ENCODE results near the gene SPIN1.

SPIN1 gene

GRCh38 chr9:88379352-88379751, 8.9 kb upstream of the SPIN1 start:
- no peak for TF ChIP-seq TAF1 (IDR thresholded peaks at IDR 0.05; ENCODE audit: low read depth)
- TF ChIP-seq RAD21 (IDR thresholded peaks at IDR 0.05; ENCODE audit: low read depth), result no peak
- no peak for TF ChIP-seq CEBPB (IDR thresholded peaks at IDR 0.05)
- no peak for TF ChIP-seq FOXM1 (IDR thresholded peaks at IDR 0.05; ENCODE audit: borderline replicate concordance, low read depth)
- no peak for TF ChIP-seq USF1 (IDR thresholded peaks at IDR 0.05)
- TF ChIP-seq TCF12 (IDR thresholded peaks at IDR 0.05; ENCODE audit: low read depth), result no peak
- TF ChIP-seq EGR1 (IDR thresholded peaks at IDR 0.05), result no peak
- TF ChIP-seq CREB1 (IDR thresholded peaks at IDR 0.05; ENCODE audit: low read depth), result no peak
- TF ChIP-seq ZBTB7A (IDR thresholded peaks at IDR 0.05; ENCODE audit: low read depth), result no peak
- TF ChIP-seq REST (IDR thresholded peaks at IDR 0.05; ENCODE audit: low read depth), result no peak
- no peak for TF ChIP-seq TEAD4 (IDR thresholded peaks at IDR 0.05)
- TF ChIP-seq, protein P1, sequence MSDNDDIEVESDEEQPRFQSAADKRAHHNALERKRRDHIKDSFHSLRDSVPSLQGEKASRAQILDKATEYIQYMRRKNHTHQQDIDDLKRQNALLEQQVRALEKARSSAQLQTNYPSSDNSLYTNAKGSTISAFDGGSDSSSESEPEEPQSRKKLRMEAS (IDR thresholded peaks at IDR 0.05), result no peak
- TF ChIP-seq YY1 (IDR thresholded peaks at IDR 0.05; ENCODE audit: low read depth), result no peak

GRCh38 chr9:88380118-88380517, 8.1 kb upstream of the SPIN1 start:
- no peak for TF ChIP-seq EP300 (IDR thresholded peaks at IDR 0.05; ENCODE audit: borderline replicate concordance)
- no peak for TF ChIP-seq CREB1 (IDR thresholded peaks at IDR 0.05; ENCODE audit: low read depth)
- TF ChIP-seq, protein P1 (IDR thresholded peaks at IDR 0.05), result no peak
- TF ChIP-seq ZBTB7A (IDR thresholded peaks at IDR 0.05; ENCODE audit: low read depth), result no peak
- TF ChIP-seq REST (IDR thresholded peaks at IDR 0.05; ENCODE audit: low read depth), result no peak
- no peak for TF ChIP-seq FOXM1 (IDR thresholded peaks at IDR 0.05; ENCODE audit: borderline replicate concordance, low read depth)

DNA sequence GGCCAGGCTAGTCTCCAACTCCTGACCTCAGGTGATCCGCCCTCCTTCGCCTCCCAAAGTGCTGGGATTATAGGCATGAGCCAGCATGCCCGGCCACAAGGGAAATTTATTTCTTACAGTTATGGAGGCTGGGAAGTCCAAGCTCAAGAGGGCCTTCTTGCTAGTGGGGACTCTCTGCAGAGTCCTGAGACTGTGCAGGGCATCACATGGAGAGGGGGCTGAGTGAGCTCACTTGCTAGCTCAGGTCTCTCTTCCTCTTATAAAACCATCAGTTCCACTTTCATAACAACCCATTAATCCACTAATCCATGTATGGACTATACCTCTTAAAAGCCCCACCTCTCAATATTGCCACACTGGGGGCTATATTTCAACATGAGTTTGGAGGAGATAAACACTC, 5.1 kb upstream of the SPIN1 start:
- TF ChIP-seq RAD21 (IDR thresholded peaks at IDR 0.05; ENCODE audit: low read depth), result no peak
- TF ChIP-seq FOXM1 (IDR thresholded peaks at IDR 0.05; ENCODE audit: borderline replicate concordance, low read depth), result no peak
- no peak for TF ChIP-seq REST (IDR thresholded peaks at IDR 0.05; ENCODE audit: low read depth)
- no peak for TF ChIP-seq ZBTB7A (IDR thresholded peaks at IDR 0.05; ENCODE audit: low read depth)
- TF ChIP-seq, protein P1 (IDR thresholded peaks at IDR 0.05), result no peak

DNA sequence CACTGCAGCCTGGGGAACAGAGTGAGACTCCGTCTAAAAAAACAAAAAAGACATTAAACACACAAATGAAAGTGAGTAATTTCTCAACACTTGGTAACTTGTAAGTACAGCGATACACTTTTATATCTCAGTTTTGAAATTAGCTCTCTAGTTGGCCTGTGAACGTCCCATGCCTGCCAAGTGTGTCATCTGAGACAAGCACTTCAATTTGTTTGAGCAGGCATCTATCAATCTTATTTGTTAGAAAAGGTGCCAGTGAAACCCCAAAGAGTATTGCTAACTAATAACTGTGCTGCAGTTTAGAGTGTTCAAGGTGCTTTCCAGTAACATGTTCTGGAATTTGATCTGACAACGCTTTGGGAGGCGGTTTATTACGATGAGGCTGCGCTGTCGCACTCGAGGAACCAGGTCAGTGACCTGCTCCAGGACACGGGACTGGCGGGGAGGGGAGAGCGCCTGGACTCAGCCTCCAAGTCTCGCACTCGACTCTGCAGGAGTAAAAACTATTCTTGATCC, 1.1 kb upstream of the SPIN1 start:
- TF ChIP-seq EGR1 (IDR thresholded peaks at IDR 0.05) (no peak), NFIC (IDR thresholded peaks at IDR 0.05) (no peak)

DNA sequence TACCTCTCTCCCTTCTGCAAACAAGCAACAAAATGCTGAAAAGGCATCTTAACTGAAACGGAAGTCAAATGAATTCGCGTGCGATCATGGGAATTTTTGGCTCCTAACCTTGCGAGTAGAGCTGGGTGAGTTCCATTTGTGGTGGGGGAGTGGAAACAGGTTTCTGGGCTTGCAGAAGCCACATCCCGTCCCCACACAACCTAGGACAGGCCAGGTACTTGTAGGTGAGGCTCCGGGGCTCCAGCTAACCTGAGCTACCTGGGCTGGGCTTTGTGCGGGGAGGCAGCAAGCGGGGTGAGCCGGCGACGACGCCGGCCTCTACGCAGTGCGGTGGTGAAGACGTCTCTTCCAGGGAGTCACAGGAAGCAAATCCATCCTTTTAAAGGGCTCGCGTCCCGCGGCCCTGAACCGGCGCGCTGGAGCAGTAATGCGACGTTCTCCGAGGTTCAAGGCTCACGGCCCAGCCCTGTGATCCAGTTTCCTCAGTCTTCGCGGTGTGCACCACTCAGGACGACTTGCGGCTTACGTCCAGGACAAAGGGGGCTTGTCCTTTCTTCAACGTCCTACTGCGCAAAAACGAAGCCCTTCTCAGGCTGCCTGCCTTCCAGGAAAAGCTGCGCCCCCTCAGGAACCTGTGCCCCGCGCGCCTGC, 567 bp upstream of the SPIN1 start:
- TF ChIP-seq, protein P1 (IDR thresholded peaks at IDR 0.05), result peak; percentile 67
- peak; percentile 53; the same call in 1 of the 2 replicates for TF ChIP-seq TAF1 (IDR thresholded peaks at IDR 0.05; ENCODE audit: low read depth)
- TF ChIP-seq TCF12 (IDR thresholded peaks at IDR 0.05; ENCODE audit: low read depth), result peak; percentile 10; the same call in 1 of the 2 replicates
- peak; percentile 10; the same call in 1 of the 2 replicates for TF ChIP-seq RAD21 (IDR thresholded peaks at IDR 0.05; ENCODE audit: low read depth)
- TF ChIP-seq ZBTB7A (IDR thresholded peaks at IDR 0.05; ENCODE audit: low read depth), result 0 out of 2 replicates have a peak, but pooled peaks have one; percentile 32
- no peak for TF ChIP-seq EP300 (IDR thresholded peaks at IDR 0.05; ENCODE audit: borderline replicate concordance)
- no peak for TF ChIP-seq USF1 (IDR thresholded peaks at IDR 0.05)
